ENCODE results near the gene P2RX6.

GRCh38 chr22:21032037-21032867, 17.3 kb downstream of the P2RX6 start, which contains the start of gene SLC7A4:
- no peak for TF ChIP-seq SP1 (CRISPR knock-in tag; IDR thresholded peaks at IDR 0.05)
- no peak for TF ChIP-seq ZKSCAN1 (IDR thresholded peaks at IDR 0.05; ENCODE audit: low read depth, low read length)
- TF ChIP-seq FOSL1 (tag; conservative IDR thresholded peaks at IDR 0.05) = no peak
- no peak for TF ChIP-seq ZNF589 (CRISPR knock-in tag; IDR thresholded peaks at IDR 0.05; ENCODE audit: low read depth)
- TF ChIP-seq POLR2A (conservative IDR thresholded peaks at IDR 0.05) = no peak
- no peak for TF ChIP-seq ASH1L (IDR thresholded peaks at IDR 0.05; ENCODE audit: borderline replicate concordance, low read depth, partially characterized antibody)
- no peak for TF ChIP-seq ZFP1 (CRISPR knock-in tag; IDR thresholded peaks at IDR 0.05)
- no peak for TF ChIP-seq MAX (CRISPR knock-in tag; IDR thresholded peaks at IDR 0.05)
- TF ChIP-seq E2F5 (CRISPR knock-in tag; IDR thresholded peaks at IDR 0.05) = no peak

All from K562 (cell line).